Stimulated activated CD8-positive, alpha-beta memory T cell treated with anti-CD3 and anti-CD28 coated beads, Interleukin-15, amount 100 ng/mL, for 48 hours (primary cell): Measurements from ENCODE around the gene C20orf141.
"Not testable (repeated sequence)": the region's sequence is repeated elsewhere in the genome, so short reads cannot be mapped to it uniquely, and the experiment has no call there.

Experiments used
- DNase-seq, 2 donors: peaks; one replicate each; pipeline ENCODE4 v3.0.0-alpha.2; 2020; ENCODE audit warnings: low read depth in 2 of 2

The C20orf141 gene

GRCh38 chr20:2814587-2815051 lies at the start of gene C20orf141:
Gene C20orf141, plus strand, starts transcription at chr20:2814987. Its CDS starts 198 bp downstream, at chr20:2815185.
- no peak for DNase-seq

- DNase-seq: no peak
Measured at GRCh38 chr20:2767768-2768631, 46.8 kb upstream of the C20orf141 start.

- DNase-seq: no peak
Measured at GRCh38 chr20:2768632-2769015, 46.2 kb upstream of the C20orf141 start.

DNA sequence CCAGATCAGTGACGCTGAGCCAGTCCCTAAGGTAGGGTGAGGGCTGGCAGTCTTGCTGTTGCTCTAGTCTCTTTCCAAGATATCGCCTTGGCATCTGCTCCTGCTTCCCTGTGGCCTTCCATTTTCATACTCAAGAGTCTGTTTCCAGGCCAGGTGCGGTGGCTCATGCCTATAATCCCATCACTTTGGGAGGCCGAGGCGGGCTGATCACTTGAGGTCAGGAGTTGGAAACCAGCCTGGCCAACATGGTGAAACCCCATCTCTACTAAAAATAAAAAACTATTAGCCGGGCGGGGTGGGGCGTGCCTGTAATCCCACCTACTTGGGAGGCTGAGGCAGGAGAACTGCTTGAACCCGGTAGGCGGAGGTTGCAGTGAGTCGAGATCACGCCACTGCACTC lies 44.7 kb upstream of the C20orf141 start:
- not testable (repeated sequence) for DNase-seq

GRCh38 chr20:2771631-2772080 lies 43.1 kb upstream of the C20orf141 start:
- DNase-seq: no peak

DNA sequence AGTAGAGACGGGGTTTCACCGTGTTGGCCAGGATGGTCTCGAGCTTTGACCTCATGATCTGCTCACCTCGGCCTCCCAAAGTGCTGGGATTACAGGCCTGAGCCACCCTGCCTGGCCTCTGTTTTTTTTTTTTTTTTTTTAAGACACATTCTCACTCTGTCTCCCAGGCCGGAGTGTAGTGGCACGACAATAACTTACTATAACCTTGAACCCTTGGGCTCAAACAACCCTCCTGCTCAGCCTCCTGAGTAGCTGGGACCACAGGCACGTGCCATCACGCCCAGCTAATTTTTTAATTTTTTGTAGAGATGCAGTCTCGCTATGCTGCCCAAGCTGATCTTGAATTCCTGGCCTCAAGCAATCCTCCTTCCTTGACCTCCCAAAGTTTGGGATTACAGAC lies 41.0 kb upstream of the C20orf141 start:
- no peak for DNase-seq

GRCh38 chr20:2775139-2775538 lies 39.6 kb upstream of the C20orf141 start:
- no peak for DNase-seq

DNA sequence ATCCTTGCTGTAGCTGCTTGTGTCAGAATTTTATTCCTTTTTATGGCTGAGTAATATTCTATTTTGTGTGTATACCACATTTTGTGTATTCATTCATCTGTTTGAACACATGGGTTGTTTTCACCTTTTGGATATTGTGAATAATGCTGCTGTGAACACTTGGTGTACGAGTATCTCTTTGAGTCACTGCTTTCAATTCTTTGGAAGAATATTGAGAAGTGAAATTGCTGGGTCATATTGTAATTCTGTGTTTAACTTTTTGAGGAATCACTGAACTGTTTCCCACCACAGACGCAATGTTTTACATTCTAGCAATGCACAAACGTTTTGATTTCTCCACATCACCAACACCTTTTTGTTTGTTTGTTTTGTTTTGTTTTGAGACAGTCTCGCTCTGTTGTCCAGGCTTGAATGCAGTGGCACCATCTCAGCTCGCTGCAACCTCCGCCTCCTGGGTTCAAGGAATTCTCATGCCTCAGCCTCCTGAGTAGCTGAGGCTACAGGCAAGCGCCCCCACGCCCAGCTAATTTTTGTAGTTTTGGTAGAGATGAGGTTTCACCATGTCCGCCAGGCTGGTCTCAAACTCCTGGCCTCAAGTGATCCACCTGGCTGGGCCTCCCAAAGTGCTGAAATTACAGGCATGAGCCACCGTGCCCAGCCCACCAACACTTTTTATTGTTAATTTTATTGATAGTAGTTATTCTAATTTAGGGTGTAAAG lies 36.0 kb upstream of the C20orf141 start:
- no peak for DNase-seq

- DNase-seq: no peak
Measured at GRCh38 chr20:2780948-2781347, 33.8 kb upstream of the C20orf141 start.

- DNase-seq: no peak
Measured at GRCh38 chr20:2783908-2784566, 30.8 kb upstream of the C20orf141 start.

- DNase-seq: no peak
Measured at GRCh38 chr20:2793471-2793870, 21.3 kb upstream of the C20orf141 start.

DNA sequence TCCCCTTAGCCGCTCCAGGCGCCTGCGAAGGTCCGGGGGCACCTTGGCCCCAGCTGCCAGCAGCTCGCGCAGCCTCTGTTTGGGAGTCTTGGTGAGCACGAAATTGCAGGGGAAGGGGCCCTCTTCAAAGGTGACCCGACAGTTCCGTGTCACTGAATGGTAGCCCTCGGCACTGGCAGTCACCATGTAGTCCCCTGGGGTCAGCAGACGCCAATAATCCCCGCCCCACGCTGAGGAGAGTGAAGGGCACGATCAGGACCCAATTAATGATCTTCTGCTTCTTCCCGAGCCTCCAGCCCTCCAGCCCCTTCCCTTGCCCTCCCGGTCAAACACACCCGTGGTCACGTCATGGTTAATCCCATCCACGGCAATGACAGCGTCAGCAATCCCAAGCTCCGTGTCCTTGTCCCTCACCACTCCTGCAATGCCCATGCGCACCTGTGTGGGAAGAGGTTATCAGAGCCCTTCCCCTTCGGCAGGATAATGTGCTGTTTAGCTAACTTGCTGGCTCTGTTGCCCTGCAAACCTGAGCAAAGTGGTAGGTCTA lies 20.5 kb upstream of the C20orf141 start:
- no peak for DNase-seq

DNA sequence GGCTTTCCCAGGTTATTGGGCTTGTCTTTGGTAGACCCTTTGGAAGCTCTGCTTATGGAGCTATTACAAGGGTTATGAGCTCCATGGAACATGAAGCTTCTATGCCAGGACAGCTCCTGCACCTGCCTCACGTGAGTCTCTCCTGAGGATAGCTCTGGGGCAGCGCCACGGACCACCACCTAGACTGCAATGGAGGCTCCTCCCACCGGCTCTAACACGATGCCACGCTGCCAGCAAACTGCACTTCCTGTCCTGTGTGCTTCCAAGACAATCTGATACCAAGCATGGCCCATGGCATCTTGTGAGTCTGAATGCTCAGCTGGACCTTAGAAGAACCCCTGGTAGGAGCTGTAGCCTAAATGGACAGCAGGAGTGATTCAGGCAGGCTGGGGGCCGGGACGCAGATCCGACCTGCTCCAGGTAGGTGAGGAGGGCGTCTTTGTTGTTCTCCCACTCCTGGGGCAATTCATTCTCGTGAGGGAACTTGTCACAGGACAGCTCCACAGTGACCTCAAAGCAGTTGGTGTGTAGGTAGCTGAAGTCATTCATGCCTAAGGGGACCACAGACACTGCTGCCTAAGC lies 19.8 kb upstream of the C20orf141 start:
- no peak for DNase-seq

DNA sequence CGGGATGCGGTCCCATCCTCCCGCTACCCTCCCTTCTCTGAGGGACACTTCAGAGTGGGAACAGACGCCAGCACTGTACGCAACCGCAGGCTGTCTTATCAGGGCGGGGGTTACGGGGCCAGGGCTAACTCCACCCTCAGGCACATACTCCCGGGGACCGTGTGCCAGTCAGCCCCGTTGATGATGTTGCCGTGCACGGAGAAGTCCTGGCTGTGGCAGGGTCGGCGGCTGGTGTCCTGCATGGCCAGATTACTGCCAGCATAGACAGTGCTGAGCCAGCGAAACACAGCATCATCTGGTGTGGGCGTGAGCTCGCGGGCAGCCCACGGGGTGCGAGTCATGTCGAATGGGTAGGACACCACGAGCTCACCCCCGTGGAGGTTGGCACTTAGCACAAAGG lies 19.3 kb upstream of the C20orf141 start:
- no peak for DNase-seq

DNA sequence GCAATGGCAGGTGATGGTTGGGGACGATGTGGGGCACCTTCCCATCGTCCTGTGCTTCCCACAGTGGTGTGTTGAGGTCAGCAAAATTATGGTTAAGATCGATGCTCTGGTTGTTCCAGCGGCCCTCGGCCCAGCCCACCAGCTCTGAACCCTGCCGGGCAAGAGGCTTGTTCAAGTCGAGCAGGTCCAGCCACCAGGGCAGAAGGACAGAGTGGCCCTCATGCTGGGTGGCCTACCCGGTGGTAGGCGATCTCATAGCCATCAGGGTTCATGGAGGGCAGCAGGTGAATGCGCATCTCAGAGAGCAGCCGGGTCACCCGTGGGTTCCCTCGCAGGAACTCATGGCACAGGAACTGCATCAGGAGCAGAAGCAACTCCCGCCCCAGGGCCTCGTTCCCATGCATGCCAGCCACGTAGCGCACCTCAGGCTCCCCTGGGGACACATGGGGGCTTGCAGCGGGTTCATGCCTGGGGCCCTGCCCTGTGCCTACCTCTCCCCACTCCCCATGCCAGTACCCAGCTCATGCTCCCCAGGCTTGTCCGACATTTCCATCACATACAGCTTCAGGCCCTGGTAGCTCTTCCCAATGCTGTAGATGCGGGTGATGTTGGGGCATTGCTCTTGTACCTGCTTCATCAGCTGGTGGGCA lies 18.7 kb upstream of the C20orf141 start:
- no peak for DNase-seq

- DNase-seq: no peak
Measured at GRCh38 chr20:2797136-2797983, 17.4 kb upstream of the C20orf141 start.

GRCh38 chr20:2798095-2798805 lies 16.5 kb upstream of the C20orf141 start:
- DNase-seq: no peak

- DNase-seq: no peak
Measured at GRCh38 chr20:2798814-2799213, 16.0 kb upstream of the C20orf141 start.

DNA sequence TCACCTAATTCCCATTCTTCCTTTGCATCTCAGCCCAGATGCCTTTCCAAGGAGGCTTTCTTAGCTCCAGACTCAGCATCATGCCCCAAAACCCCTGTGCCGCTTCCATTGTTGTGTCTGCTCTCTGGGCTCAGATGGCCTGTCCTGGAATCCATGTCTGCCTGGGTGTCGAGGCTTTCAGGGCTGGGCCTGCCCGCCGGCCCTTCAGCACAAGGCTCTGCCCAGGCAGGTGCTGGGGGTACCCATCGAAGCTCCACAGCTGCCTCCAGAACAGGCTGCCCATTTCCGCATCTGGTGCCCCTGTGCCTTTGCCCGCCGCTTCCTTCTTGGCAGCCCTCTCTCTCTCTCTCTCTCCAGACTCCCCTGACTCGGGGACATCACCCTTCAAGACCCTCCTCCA lies 15.5 kb upstream of the C20orf141 start:
- DNase-seq: no peak
